ENCODE results near the gene PCNT. TPM values are rescaled to one million over a fixed set of nuclear protein-coding genes. Genes with fewer than 3 reads are reported as not detected.

PCNT gene
- total RNA-seq, 1 donor from 2014 or later: 53.3 TPM

DNA sequence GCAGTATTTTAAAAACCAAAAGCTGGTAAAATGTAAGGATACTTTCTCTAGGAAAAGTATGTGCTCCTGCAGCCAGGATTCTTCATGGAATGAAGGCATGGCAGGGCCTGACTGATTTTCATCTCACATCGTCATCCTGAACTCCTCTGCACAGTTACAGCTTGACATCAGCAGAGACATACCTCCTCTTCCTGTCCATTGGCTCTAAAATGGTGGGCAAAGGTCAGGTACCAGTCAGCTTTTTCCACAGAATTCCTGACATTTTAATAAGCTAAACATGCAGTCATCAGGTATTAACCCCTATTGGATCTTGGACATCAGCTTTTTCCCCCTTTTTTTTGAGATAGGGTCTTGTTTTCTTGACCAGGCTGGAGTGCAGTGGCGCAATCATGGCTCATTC, 5.8 kb downstream of the PCNT start:
- H3K36me3 Mint-ChIP-seq (ENCODE audit: insufficient read depth): peaks cover 13% of the 10 kb centered on the region
- TF ChIP-seq, protein P1, sequence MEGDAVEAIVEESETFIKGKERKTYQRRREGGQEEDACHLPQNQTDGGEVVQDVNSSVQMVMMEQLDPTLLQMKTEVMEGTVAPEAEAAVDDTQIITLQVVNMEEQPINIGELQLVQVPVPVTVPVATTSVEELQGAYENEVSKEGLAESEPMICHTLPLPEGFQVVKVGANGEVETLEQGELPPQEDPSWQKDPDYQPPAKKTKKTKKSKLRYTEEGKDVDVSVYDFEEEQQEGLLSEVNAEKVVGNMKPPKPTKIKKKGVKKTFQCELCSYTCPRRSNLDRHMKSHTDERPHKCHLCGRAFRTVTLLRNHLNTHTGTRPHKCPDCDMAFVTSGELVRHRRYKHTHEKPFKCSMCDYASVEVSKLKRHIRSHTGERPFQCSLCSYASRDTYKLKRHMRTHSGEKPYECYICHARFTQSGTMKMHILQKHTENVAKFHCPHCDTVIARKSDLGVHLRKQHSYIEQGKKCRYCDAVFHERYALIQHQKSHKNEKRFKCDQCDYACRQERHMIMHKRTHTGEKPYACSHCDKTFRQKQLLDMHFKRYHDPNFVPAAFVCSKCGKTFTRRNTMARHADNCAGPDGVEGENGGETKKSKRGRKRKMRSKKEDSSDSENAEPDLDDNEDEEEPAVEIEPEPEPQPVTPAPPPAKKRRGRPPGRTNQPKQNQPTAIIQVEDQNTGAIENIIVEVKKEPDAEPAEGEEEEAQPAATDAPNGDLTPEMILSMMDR (IDR thresholded peaks at IDR 0.05; ENCODE audit: unreplicated experiment): no peak
- H3K4me1 Mint-ChIP-seq (ENCODE audit: low read depth): peaks cover 11% of the 10 kb centered on the region
- no peak for DNase-seq (ENCODE audit: low spot score, unreplicated experiment)
- no peak overlapping the region for H3K27ac Mint-ChIP-seq
- H3K9me3 Mint-ChIP-seq (ENCODE audit: low read depth): no peaks in the 10 kb centered on the region
- no peaks in the 10 kb centered on the region for H3K27me3 Mint-ChIP-seq
- no peak overlapping the region for H3K4me3 Mint-ChIP-seq (ENCODE audit: low read depth)

DNA sequence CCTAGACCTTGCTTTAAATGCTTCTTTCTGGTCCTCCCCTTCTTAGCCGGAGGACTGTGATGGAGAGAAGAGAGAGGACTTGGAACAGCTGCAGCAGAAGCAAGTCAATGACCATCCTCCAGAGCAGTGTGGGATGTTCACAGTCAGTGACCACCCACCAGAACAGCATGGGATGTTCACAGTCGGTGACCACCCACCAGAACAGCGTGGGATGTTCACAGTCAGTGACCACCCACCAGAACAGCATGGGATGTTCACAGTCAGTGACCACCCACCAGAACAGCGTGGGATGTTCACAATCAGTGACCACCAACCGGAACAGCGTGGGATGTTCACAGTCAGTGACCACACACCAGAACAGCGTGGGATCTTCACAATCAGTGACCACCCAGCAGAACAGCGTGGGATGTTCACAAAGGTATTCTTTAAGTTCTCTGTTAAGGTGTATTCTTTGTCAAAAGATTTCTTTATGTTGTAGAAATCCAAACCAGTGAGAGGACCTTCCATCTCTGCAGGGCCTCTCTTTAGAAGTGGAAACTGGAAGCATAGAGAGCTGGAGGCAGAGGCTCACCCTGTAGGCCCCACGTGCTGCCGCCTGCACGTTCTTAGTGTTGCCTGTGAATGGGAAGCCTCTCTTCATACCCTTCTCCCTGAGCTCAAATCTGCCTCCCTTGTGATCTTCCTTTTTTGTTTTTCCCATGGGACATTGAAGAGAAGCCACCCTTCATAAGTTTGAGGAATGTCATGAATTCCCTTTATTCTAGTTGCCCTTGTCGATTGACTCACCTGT, 10.6 kb downstream of the PCNT start:
- H3K4me1 Mint-ChIP-seq (ENCODE audit: low read depth): no peaks in the 10 kb centered on the region

DNA sequence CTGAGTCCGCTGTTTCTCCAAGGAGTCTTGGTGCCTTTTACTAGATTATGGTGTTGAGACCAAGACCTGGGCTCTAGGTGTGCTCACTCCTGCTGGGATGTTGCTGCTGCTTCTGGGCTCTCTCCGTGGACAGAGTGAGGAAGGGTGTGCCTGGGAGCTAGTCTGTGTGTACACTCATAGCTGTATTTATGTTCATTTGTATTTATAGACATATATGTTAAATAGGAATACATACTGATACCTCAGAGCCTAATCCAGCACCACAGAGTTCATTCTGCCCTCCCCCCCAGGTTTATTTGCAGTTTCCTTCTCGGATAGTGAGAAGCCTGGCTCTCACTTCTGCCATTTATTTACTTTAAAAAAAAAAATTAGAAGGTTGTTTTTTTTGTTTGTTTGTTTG, 12.6 kb downstream of the PCNT start:
- TF ChIP-seq, protein P1 (IDR thresholded peaks at IDR 0.05; ENCODE audit: unreplicated experiment): no peak
- H3K27ac Mint-ChIP-seq: no peak overlapping the region
- no peak overlapping the region for H3K4me3 Mint-ChIP-seq (ENCODE audit: low read depth)
- H3K9me3 Mint-ChIP-seq (ENCODE audit: low read depth): no peaks in the 10 kb centered on the region
- H3K36me3 Mint-ChIP-seq (ENCODE audit: insufficient read depth): peaks cover 28% of the 10 kb centered on the region
- H3K4me1 Mint-ChIP-seq (ENCODE audit: low read depth): no peaks in the 10 kb centered on the region
- no peaks in the 10 kb centered on the region for H3K27me3 Mint-ChIP-seq
- DNase-seq (ENCODE audit: low spot score, unreplicated experiment): no peak

More for the DNA sequence above, 10.6 kb downstream of the PCNT start:
- H3K9me3 Mint-ChIP-seq (ENCODE audit: low read depth): no peaks in the 10 kb centered on the region
- H3K36me3 Mint-ChIP-seq (ENCODE audit: insufficient read depth): peaks cover 23% of the 10 kb centered on the region
- no peaks in the 10 kb centered on the region for H3K27me3 Mint-ChIP-seq
- TF ChIP-seq, protein P1 (IDR thresholded peaks at IDR 0.05; ENCODE audit: unreplicated experiment): no peak
- no peak for DNase-seq (ENCODE audit: low spot score, unreplicated experiment)
- H3K27ac Mint-ChIP-seq: no peak overlapping the region
- no peak overlapping the region for H3K4me3 Mint-ChIP-seq (ENCODE audit: low read depth)

DNA sequence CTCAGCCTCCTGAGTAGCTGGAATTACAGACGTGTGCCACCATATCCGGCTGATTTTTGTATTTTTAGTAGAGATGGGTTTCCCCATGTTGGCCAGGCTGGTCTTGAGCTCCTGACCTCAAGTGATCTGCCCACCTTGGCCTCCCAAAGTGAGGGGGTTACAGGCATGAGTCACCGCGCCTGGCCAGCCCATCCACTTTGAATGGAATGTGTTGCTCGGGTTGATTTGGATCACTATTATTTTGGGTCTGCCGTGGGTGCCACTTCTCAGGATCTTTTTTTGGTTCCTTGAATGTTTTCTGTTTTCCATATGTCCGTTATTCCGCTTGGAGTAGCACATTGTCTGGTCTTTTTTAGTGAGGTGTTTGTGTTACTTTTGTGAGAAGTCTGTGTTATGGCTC, 17.0 kb downstream of the PCNT start:
- Mint-ChIP-seq H3K4me1 (ENCODE audit: low read depth) (no peaks in the 10 kb centered on the region), H3K27me3 (no peaks in the 10 kb centered on the region), H3K4me3 (ENCODE audit: low read depth) (no peak overlapping the region), H3K36me3 (ENCODE audit: insufficient read depth) (peaks cover 26% of the 10 kb centered on the region), H3K27ac (no peak overlapping the region), H3K9me3 (ENCODE audit: low read depth) (no peaks in the 10 kb centered on the region)
- TF ChIP-seq, protein P1 (IDR thresholded peaks at IDR 0.05; ENCODE audit: unreplicated experiment): no peak
- DNase-seq (ENCODE audit: low spot score, unreplicated experiment): no peak

DNA sequence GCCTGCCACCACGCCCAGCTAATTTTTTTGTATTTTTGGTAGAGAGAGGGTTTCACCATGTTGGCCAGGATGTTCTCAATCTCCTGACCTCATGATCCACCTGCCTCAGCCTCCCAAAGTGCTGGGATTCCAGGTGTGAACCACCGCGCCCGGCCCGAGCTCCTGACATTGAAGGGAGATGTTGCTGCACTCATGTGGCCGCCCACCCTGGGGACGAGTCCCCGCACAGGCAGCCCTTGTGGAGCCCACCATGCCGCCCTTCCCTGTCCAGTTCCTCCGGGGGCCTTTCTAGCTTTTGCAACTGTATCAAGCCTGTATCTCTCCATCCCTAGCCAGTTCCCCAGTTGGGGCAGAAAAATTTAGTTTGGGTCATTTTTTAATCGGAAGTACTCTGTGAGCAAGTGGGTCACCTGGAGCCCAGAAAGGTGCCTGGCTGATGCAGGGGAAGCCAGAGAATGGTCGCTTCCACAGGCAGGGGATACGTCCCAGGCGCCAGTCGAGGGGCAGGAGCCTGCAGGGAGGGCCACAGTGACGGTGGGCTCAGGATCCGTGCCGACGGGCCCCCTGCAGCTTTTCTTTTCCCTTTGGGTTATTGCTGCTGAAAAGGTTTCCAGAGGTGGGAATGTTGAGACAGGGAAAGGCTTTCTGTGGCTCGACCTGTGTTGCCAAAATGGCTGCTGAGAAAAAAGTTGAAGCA, 20.4 kb downstream of the PCNT start:
- H3K36me3 Mint-ChIP-seq (ENCODE audit: insufficient read depth): peaks cover 18% of the 10 kb centered on the region
- TF ChIP-seq, protein P1 (IDR thresholded peaks at IDR 0.05; ENCODE audit: unreplicated experiment): no peak
- no peak for DNase-seq (ENCODE audit: low spot score, unreplicated experiment)

More for the DNA sequence above, 20.4 kb downstream of the PCNT start:
- Mint-ChIP-seq H3K4me3 (ENCODE audit: low read depth) (no peak overlapping the region), H3K9me3 (ENCODE audit: low read depth) (no peaks in the 10 kb centered on the region), H3K27ac (no peak overlapping the region), H3K4me1 (ENCODE audit: low read depth) (no peaks in the 10 kb centered on the region), H3K27me3 (no peaks in the 10 kb centered on the region)
